Nephron progenitor cell (in vitro differentiated cells): ENCODE data around the gene CD109.

Experiments
- DNase-seq: peaks from one replicate; pipeline ENCODE4 v3.0.0; 2021
- H3K27ac Mint-ChIP-seq: 2 replicates; pipeline ENCODE4 v1.8.0; 2021; ENCODE audit warnings: mild to moderate bottlenecking, moderate library complexity, mixed read lengths
- H3K27me3 Mint-ChIP-seq: 2 replicates; pipeline ENCODE4 v1.8.0; 2021; ENCODE audit warnings: mild to moderate bottlenecking, low read depth, mixed read lengths; ENCODE audit not compliant: poor library complexity
- H3K36me3 Mint-ChIP-seq: 2 replicates; pipeline ENCODE4 v1.8.0; 2021; ENCODE audit warnings: low read depth, mixed read lengths
- H3K4me1 Mint-ChIP-seq: 2 replicates; pipeline ENCODE4 v1.8.0; 2021; ENCODE audit warnings: mixed read lengths
- H3K4me3 Mint-ChIP-seq: 2 replicates; pipeline ENCODE4 v1.8.0; 2021; ENCODE audit warnings: mild to moderate bottlenecking, moderate library complexity, mixed read lengths
- H3K9me3 Mint-ChIP-seq: 2 replicates; pipeline ENCODE4 v1.8.0; 2021; ENCODE audit warnings: mild to moderate bottlenecking, moderate library complexity, mixed read lengths
- TF ChIP-seq, protein P1 (sequence below): fragments of 200-600 bp; sonication (generic); IDR thresholded peaks from 2 replicates; pipeline ENCODE4 v1.5.0; 2021; ENCODE audit warnings: antibody characterized with exemption

The CD109 gene

GRCh38 chr6:73811706-73812105 lies 115.7 kb downstream of the CD109 start:
- Mint-ChIP-seq H3K36me3 (no peaks in the 10 kb centered on the region), H3K27me3 (no peaks in the 10 kb centered on the region), H3K9me3 (no peaks in the 10 kb centered on the region), H3K4me1 (peaks cover 9% of the 10 kb centered on the region), H3K4me3 (no peak overlapping the region), H3K27ac (no peak overlapping the region)
- no peak for DNase-seq
- TF ChIP-seq, protein P1, sequence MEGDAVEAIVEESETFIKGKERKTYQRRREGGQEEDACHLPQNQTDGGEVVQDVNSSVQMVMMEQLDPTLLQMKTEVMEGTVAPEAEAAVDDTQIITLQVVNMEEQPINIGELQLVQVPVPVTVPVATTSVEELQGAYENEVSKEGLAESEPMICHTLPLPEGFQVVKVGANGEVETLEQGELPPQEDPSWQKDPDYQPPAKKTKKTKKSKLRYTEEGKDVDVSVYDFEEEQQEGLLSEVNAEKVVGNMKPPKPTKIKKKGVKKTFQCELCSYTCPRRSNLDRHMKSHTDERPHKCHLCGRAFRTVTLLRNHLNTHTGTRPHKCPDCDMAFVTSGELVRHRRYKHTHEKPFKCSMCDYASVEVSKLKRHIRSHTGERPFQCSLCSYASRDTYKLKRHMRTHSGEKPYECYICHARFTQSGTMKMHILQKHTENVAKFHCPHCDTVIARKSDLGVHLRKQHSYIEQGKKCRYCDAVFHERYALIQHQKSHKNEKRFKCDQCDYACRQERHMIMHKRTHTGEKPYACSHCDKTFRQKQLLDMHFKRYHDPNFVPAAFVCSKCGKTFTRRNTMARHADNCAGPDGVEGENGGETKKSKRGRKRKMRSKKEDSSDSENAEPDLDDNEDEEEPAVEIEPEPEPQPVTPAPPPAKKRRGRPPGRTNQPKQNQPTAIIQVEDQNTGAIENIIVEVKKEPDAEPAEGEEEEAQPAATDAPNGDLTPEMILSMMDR: no peak

- Mint-ChIP-seq H3K36me3 (no peaks in the 10 kb centered on the region), H3K27me3 (no peaks in the 10 kb centered on the region), H3K4me3 (no peak overlapping the region), H3K9me3 (no peaks in the 10 kb centered on the region), H3K27ac (no peak overlapping the region), H3K4me1 (no peaks in the 10 kb centered on the region)
- no peak for DNase-seq
- TF ChIP-seq, protein P1: no peak
Observed at GRCh38 chr6:73817253-73817652, 121.2 kb downstream of the CD109 start.

DNA sequence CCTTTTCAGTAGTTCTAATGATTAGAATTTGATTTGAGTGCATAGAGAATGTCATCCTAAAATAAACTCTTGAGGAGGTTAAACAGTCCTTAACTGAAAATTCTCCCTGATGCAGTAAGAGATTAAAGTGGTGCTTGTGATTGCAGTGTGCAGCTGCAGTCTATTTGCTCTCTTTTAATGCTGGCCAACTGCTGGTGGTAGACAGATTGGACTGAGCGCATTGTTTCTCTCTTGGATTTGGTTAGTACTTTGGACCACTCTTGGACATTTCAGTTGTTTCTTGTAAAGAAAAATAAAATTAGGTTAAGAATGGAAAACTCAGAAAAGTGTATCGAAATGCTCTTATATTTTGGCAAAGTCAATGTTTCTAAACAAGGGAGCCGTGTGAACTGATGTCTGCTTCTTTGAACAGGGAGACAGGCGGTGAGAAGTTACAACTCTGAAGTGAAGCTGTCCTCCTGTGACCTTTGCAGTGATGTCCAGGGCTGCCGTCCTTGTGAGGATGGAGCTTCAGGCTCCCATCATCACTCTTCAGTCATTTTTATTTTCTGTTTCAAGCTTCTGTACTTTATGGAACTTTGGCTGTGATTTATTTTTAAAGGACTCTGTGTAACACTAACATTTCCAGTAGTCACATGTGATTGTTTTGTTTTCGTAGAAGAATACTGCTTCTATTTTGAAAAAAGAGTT lies 127.2 kb downstream of the CD109 start:
- no peak overlapping the region for H3K4me3 Mint-ChIP-seq
- no peaks in the 10 kb centered on the region for H3K36me3 Mint-ChIP-seq
- H3K27me3 Mint-ChIP-seq: no peaks in the 10 kb centered on the region
- H3K4me1 Mint-ChIP-seq: peaks cover 16% of the 10 kb centered on the region
- TF ChIP-seq, protein P1: no peak
- no peak overlapping the region for H3K27ac Mint-ChIP-seq
- no peak for DNase-seq
- no peaks in the 10 kb centered on the region for H3K9me3 Mint-ChIP-seq

GRCh38 chr6:73823832-73824231 lies 127.8 kb downstream of the CD109 start:
- no peak overlapping the region for H3K4me3 Mint-ChIP-seq
- TF ChIP-seq, protein P1: no peak
- H3K4me1 Mint-ChIP-seq: peaks cover 16% of the 10 kb centered on the region
- no peak overlapping the region for H3K27ac Mint-ChIP-seq
- H3K27me3 Mint-ChIP-seq: no peaks in the 10 kb centered on the region
- no peak for DNase-seq
- H3K9me3 Mint-ChIP-seq: no peaks in the 10 kb centered on the region
- no peaks in the 10 kb centered on the region for H3K36me3 Mint-ChIP-seq

GRCh38 chr6:73826571-73826970 lies 130.6 kb downstream of the CD109 start:
- no peak for DNase-seq
- H3K4me3 Mint-ChIP-seq: no peak overlapping the region
- TF ChIP-seq, protein P1: no peak
- H3K27me3 Mint-ChIP-seq: no peaks in the 10 kb centered on the region
- H3K9me3 Mint-ChIP-seq: no peaks in the 10 kb centered on the region
- no peaks in the 10 kb centered on the region for H3K36me3 Mint-ChIP-seq
- H3K4me1 Mint-ChIP-seq: peaks cover 16% of the 10 kb centered on the region
- H3K27ac Mint-ChIP-seq: no peak overlapping the region

DNA sequence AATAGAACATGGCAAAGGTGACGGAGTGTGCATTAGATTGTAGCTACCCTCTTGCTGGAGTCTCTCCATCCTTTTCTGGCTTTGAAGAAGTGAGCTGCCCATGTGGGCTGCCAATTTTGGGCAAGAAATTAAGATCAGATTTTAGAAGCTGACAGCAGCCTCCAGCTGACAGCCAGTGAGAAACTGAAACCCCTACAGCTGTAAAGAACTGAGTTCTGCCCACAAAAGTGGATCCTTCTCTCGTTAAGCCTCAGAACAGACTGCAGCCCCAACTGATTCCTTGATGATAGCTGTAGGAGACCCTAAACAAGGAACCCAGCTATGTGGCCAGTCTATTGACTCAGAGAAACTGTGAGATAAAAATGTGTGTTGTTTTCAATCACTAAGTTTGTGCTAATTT lies 134.1 kb downstream of the CD109 start:
- H3K27me3 Mint-ChIP-seq: no peaks in the 10 kb centered on the region
- DNase-seq: no peak
- peaks cover 4% of the 10 kb centered on the region for H3K9me3 Mint-ChIP-seq
- H3K27ac Mint-ChIP-seq: no peak overlapping the region
- no peaks in the 10 kb centered on the region for H3K36me3 Mint-ChIP-seq
- TF ChIP-seq, protein P1: no peak
- H3K4me1 Mint-ChIP-seq: no peaks in the 10 kb centered on the region
- no peak overlapping the region for H3K4me3 Mint-ChIP-seq
